Limb (tissue), 2 donors: ENCODE results near the gene ELL3.
"Not testable (repeated sequence)": the region's sequence is repeated elsewhere in the genome, so short reads cannot be mapped to it uniquely, and the experiment has no call there.

Source experiments
- DNase-seq, 2 donors: peaks; one replicate each; pipeline ENCODE4 v3.0.0-alpha.2; 2016; ENCODE audit errors: extremely low spot score in 2 of 2

ELL3 gene

DNA sequence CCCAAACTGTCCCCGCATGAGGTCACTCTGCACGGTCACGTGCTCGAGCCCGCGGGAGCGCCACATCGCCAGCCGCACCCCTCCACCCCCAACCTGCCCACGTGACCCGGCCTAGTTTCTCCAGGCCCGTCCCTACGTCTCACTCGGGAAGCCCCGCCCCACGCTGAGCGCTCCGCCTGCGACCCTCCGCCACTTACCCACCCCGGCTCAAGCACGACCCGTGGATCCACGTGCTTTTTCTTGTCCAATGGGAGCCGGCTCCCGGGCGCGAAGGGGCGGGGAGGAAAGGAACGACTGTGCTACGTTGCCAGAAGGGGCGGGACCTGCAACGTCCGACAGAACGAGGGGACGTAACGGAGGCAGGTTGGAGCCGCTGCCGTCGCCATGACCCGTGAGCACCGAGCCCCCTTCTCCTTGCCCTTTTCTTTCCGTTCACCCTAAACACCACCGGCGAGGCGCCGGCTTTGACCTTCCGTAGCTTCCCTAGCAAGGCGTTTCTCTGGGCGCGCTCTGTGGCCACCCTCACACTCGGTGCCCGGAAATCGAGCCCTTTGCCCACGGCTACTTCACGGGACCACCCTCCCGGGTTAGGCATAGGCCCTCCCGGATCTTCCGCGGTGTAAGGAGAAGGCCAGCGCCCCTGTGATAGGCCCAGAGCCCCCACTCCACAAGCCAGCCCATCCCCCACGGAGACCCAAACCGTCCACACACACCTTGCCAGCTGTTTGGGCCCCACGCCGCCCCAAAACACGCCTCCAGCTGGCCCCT lies 15.4 kb upstream of the ELL3 start, which contains the start of gene SERF2:
Gene SERF2 (plus strand): TSS at position 328 of the 768 bp plus-strand sequence. CDS start 57 bp downstream, at position 385.
- peak; percentile 99 to 100 for DNase-seq

DNA sequence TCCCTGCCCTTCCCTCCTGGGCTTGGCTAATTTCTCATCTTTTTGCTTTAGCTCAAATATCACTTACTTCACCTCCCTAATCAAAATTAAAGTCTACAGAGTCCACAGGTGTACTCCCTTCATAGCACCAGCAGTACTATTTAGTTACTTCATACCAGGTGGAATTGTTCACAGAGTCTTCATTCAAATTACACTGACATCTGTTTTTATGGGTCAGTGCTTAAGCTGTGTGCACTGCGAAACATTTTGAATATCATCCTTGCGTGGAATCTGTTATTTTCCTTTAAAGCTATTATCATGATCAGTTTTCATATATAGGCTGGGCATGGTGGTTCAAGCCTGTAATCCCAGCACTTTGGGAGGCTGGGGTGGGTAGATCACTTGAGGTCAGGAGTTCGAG lies 12.6 kb upstream of the ELL3 start:
- no peak for DNase-seq

DNA sequence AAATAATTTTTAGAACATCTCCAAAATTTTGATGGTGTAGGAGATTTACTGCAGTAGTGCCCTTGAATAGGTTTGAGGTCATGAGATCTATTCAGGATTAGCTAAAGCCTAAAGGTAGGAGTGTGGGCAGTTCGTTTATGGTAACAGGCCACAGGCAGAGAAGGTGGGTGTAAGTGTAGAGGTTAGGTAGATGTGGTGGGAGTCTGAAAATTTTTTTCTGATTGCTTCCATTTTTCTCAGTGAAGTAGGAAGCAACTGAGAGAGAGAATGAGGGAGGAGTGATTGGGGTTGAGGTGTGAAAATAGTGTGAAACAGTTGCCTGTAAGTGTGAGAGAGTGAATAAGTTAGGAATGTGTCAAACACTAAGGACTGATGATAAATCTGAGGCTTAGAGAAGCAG lies 2.2 kb upstream of the ELL3 start:
- DNase-seq, result no peak

DNA sequence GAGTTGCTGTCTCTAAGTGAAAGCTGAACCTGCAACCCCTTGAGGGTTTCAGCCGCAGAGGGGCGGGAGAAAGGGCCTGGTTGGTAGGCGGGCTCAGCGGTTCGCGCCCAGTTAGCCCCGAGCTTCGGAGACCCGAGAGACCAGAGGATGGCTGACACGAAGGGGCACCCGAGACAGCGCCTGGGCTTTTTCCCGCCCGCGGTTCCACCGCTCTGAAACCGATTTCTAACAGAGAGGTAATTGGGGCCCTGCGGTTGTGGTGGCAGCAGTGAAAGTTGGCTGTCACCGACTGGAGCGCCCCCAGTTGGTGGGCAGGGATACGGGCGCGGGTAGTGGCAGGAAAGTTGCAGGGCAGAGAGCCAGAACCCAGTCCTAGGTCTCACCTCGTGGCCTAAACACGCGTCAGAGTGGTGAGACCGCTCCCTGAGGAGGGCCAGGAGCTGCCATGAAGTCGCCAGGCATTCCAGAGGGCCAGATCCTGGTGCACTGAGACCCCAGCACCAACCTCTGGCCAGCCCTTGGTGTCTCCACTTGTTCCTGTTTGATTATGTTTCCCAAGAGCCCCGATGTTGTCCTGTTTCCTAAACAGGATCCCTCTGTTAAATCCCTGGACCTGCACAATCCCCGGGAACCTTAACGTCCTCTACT lies 625 bp upstream of the ELL3 start:
- DNase-seq, result peak; percentile 55 to 79

DNA sequence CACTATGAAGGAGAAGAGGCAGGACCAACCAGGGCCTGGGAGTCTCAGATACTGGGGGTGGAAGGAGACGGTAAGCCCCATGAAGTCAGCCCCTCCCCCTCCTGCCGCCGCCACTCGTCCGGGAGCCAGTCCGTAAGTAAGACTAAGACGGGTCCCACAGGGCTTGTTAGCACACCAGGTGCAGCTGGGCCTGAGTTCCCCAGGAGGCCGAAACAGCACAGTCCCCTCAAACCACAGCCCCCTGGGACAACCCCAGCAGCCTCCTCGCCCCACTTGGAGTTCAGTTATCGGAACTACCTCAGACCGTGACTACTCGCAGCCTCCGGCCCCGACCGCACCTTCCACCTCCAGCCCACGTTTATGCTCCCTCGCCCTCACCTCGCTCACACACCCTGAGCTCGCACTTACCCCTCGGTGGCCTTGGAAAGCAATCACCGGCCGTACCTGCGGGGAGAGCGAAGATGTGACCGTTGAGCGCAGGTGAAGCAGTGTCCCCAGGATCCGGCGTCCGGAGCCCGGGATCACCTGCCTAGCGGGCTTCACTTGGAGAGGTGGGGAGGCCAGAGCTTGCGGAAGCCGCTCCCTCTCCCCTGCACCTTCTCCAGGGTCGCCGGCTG lies 557 bp downstream of the ELL3 start:
- DNase-seq, result peak in 1 of 2 donors; percentile 45

DNA sequence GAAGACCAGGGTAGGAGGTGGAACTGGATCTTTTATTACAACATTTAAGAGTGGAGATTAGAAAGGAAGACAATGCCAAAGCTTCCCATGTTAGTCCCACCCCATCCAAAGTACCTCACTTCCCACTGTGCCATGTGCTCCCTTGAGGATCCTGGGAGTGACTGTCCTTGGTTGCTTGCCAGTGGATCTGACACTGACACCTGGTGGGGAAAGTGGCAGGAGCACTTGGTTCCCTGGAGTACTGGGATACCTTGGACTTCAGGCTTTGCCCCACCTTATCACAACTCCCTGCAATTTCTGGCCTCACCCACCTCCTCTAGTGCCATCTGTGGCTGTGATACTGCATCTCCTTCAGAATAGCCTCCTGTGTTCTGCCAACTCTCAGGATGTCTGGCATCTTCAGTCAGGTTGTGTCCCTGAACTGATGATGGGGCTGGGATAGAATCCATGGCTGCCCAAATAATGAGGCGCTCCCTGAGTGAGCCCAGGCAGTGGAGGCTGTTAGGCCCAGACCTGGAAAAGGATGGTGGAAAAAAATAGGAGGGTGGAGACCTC lies 1.3 kb downstream of the ELL3 start:
- peak in 1 of 2 donors; percentile 46 for DNase-seq

DNA sequence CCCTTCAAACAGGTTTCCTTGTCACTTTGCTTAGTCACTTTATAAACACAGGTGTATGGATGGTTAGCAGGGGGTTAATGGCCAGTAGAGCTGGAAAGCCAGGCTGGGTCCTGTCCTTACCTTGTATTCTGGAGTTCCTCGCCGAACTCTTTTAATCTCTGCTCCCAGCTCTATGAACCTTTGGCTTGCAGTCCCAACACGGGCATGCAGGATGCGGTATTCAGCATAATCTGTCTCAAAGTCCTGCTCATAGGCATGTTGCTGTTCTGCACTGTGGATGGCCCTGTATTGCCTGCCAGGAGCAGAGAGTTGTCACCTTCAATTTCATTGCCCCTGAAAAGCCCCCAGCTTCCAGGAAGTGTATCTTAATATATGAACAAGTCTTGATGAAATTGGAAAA lies 2.7 kb downstream of the ELL3 start:
- DNase-seq, result no peak

DNA sequence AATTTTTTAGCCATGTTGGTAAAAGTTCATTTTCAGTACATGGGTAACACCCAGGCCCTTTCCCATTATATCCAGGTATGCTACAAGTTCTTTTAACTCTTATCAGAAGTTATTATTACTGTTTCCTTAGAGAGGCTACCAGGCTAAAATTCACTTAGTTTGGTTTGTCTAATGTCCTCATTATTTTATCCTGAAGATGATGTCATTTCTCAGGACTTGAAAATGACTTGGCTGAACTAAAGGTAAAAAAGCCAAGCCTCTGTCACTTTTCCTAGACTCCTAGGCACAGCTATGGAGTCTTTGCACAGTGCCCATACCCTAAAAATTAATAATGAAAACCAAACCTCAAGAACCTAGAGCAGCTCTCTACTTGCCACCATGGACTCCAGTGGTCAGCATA lies 4.1 kb downstream of the ELL3 start:
- DNase-seq, result no peak

DNA sequence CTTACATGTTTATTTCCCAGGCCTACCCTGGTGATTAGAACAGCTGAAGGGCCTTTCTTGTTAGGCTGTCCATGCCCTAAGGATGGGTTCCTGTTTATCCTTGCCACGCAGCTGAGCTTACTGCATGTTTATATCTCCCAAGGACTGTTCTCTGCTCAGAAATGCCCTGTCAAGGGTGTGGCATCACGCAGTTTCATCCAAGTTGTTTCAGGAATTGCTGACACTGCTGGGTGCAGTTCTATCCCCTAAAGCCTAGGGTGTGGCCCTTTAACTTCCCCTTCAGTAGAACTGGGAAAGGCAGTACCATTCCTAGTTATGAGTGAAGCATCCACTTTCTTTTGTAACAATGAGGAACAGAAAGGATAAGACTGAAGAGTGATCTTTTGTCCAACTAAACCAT lies 5.0 kb downstream of the ELL3 start:
- DNase-seq, result no peak

DNA sequence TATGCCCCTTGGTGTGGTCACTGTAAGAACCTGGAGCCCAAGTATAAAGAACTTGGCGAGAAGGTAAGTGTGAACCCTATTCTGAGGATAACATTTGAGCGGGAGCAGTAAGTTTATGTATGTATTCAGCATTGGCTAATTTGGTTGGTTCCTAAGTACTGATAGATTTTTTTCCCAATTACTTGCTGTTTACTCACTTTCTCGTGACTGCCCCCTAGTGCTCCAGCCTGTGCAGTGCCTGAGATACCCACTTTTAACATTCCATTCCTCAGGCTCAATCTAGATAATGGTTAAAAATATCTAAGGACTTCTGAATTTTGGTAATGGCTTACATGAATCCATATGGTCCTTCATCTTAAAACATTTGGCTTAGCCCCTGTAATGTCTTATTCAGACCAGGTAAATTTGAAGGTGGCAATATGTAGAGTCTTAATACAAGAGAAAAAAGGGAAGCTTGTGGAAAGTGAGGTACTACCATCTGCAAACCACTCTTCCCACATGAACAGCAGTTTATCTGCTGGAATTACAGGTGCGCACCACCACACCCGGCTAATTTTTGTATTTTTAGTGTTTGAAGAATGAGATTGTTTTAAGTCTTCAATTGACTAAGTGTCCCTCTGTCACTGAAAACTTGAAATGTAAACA lies 7.1 kb downstream of the ELL3 start:
- DNase-seq, result peak in 1 of 2 donors; percentile 62

DNA sequence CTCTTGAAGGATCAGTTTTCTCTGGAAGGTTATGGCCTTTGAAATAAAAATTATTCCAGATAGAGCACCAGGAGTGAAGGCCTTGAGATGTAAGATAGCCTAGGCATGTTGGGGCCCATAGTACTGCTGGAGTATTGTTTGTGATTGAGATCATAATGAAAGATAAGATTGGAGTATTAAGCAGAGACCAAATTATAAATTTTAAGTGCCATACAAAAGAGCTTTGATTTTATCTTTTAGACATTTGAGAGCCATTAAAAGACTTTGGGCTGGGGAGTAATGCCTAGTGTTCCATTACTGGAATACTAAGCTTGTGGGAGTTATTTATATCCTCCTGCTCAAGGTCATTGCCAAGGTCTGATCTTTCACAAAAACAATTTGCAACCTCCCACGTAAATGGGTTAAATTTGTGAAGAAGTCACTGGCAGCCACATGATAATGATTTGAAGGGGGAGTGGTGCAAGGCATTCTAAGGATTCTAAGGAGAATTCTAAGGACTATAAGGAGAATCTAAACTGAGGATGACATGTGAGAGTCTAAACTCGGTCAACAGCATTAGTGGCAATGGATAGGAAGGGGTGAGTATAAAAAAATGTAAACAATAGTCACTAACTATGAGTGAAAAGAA lies 12.8 kb downstream of the ELL3 start:
- DNase-seq, result no peak

DNA sequence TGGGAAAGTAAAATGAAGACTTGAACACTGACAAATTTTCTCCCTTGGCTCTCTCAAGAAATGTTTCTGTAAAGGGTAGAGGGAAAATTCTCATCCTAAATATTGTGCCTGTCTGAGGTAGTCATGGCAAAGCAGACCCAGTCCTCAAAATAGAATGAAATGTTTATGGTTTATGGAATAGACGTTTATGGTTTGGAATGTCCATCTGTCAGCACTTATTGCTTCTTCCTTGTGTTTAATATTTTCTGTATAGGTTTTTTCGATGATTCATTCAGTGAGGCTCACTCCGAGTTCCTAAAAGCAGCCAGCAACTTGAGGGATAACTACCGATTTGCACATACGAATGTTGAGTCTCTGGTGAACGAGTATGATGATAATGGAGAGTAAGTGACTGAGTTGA lies 13.9 kb downstream of the ELL3 start:
- no peak for DNase-seq

DNA sequence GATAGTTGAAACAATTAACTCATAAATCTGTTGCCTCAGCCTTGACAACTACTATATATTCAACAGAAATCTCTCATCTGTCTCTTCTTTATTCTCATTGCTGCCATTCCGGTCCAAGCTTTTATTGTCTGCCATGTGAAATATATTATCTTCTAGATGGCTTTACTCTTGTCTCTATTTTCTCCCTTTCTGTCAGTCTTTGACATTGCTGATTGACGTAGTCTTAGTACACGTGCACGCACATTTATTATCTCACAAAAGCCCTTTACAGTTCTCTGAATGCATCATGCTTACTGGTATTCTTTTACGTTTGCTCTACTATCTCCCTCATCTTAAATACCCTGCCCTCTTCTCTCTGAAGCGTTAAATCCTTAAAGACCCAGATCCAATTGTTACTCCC lies 24.9 kb downstream of the ELL3 start:
- no peak for DNase-seq

DNA sequence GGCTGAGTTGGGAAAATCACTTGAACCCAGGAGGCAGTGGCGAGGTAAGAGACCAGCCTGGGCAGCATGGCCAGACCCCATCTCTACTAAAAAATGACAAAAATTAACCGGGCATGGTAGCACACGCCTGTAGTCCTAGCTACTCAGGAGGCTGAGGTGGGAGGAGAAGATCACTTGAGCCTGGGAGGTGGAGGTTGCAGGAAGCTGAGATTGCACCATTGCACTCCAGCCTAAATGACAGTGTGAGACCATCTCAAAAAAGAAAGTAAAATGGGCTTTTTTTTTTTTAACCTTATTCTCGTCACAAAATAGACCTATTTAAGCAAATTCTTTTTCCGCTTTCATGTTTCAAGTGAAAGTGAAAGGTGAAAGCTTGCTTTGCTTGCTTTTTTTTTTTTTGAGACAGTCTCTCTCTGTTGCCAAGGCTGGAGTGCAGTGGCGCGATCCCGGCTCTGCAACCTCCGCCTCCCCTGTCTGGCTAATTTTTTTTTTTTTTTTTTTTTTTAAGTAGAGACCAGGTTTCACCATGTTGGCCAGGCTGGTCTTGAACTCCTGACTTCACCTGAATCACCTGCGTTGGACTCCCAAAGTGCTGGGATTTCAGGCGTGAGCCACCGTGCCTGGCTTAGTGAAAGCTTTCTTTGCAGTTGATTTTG lies 26.9 kb downstream of the ELL3 start:
- DNase-seq, result no peak

DNA sequence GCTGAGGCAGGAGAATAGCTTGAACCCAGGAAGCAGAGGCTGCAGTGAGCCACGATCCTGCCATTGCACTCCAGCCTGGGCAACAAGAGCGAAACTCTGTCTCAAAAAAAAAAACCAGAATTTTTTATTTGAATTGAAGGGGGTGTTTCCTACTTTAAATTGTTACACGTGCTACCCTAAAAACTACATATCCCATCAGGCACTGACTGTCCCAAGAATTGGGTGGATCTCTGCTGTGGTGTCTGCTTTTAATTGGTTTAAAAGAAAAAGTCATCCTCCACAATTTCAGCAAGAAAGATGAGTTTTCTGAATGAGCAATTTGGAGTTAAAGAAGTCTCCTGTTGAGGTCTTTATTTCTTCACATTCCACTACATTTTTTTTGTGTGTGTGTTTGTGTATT lies 28.4 kb downstream of the ELL3 start:
- DNase-seq, result no peak

DNA sequence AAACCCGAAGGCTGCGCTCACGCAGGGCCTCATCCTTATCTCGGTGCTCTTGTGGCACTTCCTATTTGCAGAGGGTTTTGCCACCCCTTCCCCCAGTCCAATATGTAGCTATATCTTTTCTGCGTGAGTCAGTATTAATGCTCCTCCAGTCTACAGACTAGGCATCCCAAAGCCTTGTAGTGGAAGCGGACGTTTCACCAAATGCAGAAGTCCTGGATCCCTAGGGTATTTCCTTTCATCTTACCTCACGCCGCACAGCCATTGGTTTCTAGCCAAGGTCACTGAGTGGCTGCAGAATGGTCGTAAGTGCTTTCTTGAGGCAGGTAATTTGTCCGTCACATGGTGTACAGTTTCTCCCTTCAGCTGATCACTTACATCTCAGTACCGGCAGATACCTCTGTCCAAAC lies 29.9 kb downstream of the ELL3 start:
- peak in 1 of 2 donors; percentile 25 for DNase-seq

DNA sequence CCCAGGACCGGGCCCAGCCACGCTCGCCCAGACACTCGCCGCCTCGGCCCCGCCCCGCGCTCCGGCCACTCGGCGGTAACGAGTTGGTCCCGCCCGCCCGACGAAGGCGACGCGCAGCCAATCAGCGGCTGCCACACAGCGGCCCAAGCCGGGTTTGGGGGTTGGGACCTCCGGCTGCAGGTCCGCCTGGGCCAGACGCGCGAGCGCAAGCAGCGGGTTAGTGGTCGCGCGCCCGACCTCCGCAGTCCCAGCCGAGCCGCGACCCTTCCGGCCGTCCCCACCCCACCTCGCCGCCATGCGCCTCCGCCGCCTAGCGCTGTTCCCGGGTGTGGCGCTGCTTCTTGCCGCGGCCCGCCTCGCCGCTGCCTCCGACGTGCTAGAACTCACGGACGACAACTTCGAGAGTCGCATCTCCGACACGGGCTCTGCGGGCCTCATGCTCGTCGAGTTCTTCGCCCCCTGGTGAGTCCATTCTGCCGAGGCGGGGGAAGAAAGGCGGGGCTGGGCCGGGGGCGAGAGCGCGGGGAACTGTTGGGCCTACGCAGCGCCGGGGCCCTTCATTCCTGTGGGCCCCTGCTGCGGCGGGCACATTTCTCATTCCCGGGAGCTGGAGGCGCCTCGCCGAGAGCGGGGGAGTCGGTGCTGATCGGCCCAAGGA lies 30.4 kb downstream of the ELL3 start, which contains the start of gene PDIA3:
Gene PDIA3 (plus strand): TSS at position 194 of the 658 bp plus-strand sequence. CDS start 102 bp downstream, at position 296.
- DNase-seq, result peak; percentile 86 to 95

DNA sequence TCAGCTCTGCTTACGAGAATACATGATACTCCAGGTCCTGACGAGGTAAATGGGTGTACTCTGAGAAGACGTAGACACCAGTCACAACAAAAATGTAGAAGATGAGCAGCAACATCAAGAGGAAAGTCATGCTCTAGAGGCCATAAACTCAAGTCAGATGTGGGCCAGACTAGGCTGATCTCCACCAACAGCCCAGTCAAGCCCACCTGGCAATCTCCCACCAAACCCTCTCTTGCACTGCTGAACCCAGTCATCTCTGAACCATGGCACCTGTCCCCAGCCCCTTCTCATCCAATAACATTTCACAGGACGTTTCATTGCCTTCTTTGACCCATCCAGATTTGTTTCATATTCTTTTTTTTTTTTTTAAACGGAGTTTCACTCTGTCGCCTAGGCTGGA lies 41.4 kb downstream of the ELL3 start:
- DNase-seq, result no peak

DNA sequence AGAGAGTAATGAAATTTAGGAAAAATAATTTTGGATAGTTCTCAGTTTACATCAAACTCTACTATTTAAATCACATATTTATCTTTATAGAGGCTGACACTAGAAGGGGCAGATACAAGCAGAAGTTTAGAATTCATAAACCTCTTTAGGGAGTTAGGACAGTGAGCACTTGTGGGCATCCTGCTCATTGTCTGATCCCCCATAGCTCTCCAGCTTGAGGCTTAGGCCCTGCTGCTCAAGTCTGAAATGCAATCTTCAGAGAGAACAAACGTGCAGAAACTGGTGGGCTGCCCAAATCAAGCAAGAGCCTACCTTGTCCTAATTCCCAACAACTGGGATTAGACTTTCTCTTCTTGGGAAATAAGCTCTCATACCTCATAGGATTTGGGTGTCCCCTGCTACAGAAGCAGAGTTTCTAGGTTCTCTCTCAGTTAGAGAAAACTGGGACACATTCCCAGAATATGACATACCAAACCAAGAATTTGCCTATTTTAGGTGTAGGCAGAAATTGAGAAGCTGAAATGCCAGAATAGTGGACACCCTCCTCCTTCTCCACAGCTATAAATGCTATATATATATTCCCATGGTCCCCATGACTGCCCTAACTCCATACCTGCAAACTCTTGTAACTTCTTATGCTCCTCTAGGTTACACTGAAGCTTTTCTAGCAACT lies 48.6 kb downstream of the ELL3 start:
- DNase-seq, result not testable (repeated sequence)

DNA sequence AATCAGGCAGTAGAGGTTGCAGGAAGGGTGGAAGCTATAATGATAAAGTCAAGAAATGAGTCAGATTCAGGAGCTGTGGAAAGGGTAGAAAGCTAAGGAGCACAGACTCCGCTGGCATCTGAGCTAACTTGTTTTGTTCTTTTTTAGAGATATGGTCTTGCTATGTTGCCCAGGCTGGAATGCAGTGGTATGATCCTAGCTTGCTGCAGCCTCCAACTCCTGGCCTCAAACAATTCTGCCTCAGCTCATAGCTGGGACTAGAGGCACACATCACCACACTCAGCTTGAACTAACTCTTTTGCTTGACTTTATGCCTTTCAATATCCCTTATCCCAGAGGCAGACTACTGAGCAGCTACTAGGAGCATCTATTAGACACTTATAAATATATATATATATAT lies 50.5 kb downstream of the ELL3 start:
- not testable (repeated sequence) for DNase-seq
